Central memory CD4-positive, alpha-beta T cell (primary cell): ENCODE data around the gene ZNF800.
"Not testable (repeated sequence)": the region's sequence is repeated elsewhere in the genome, so short reads cannot be mapped to it uniquely, and the experiment has no call there.

Experiments used
- DNase-seq: peaks from one replicate; pipeline ENCODE4 v3.0.0; 2022
- total RNA-seq, 3 experiments: gene quantifications; one replicate each; lab custom pipeline; 2026; lab: John Stamatoyannopoulos, UW

Gene ZNF800
- total RNA-seq = 90.7 to 128 (median 111) reads per million in 3 experiments

GRCh38 chr7:127392566-127393367 is at the start of gene ZNF800:
Gene ZNF800 (minus strand): TSS chr7:127392708. CDS start chr7:127391557, 1,151 bp downstream.
- peak; percentile 84 for DNase-seq

GRCh38 chr7:127440206-127440605 is 47.7 kb upstream of the ZNF800 start:
- DNase-seq = no peak

GRCh38 chr7:127438836-127439235 is 46.3 kb upstream of the ZNF800 start:
- DNase-seq = no peak

GRCh38 chr7:127437837-127438236 is 45.3 kb upstream of the ZNF800 start:
- DNase-seq = no peak

- no peak for DNase-seq
Measured at GRCh38 chr7:127437241-127437640, 44.7 kb upstream of the ZNF800 start.

GRCh38 chr7:127429281-127429680 is 36.8 kb upstream of the ZNF800 start:
- not testable (repeated sequence) for DNase-seq

- DNase-seq = no peak
Measured at GRCh38 chr7:127419196-127419595, 26.7 kb upstream of the ZNF800 start.

- DNase-seq = no peak
Measured at GRCh38 chr7:127418459-127418858, 26.0 kb upstream of the ZNF800 start.

GRCh38 chr7:127417346-127417745 is 24.8 kb upstream of the ZNF800 start:
- no peak for DNase-seq

- DNase-seq = no peak
Measured at GRCh38 chr7:127415060-127415742, 22.7 kb upstream of the ZNF800 start.

- peak; percentile 56 for DNase-seq
Measured at GRCh38 chr7:127413962-127414361, 21.5 kb upstream of the ZNF800 start.

GRCh38 chr7:127413326-127413725 is 20.8 kb upstream of the ZNF800 start:
- no peak for DNase-seq

- no peak for DNase-seq
Measured at GRCh38 chr7:127411176-127411575, 18.7 kb upstream of the ZNF800 start.

- DNase-seq = no peak
Measured at GRCh38 chr7:127409629-127410028, 17.1 kb upstream of the ZNF800 start.

- DNase-seq = no peak
Measured at GRCh38 chr7:127404286-127405072, 12.0 kb upstream of the ZNF800 start.

GRCh38 chr7:127396184-127396583 is 3.7 kb upstream of the ZNF800 start:
- DNase-seq = no peak

GRCh38 chr7:127395104-127395503 is 2.6 kb upstream of the ZNF800 start:
- DNase-seq = not testable (repeated sequence)

- peak; percentile 5 for DNase-seq
Measured at GRCh38 chr7:127393368-127394058, 1.0 kb upstream of the ZNF800 start.

GRCh38 chr7:127392182-127392565 is 334 bp downstream of the ZNF800 start:
- peak; percentile 74 for DNase-seq

- DNase-seq = peak; percentile 53
Measured at GRCh38 chr7:127391591-127392181, 822 bp downstream of the ZNF800 start.

- no peak for DNase-seq
Measured at GRCh38 chr7:127390817-127391590, 1.5 kb downstream of the ZNF800 start.
